Measurements from ENCODE around the gene CNGB1.

GRCh38 chr16:57940382-57940966, 30.5 kb downstream of the CNGB1 start:
- TF ChIP-seq CTCF (IDR thresholded peaks at IDR 0.05; ENCODE audit: poor library complexity, severe bottlenecking) (no peak), POLR2AphosphoS5 (IDR thresholded peaks at IDR 0.05) (no peak), TAF1 (IDR thresholded peaks at IDR 0.05; ENCODE audit: low read depth) (no peak), EZH2 (IDR thresholded peaks at IDR 0.05; ENCODE audit: borderline replicate concordance, insufficient read depth, low read length, poor library complexity, severe bottlenecking) (no peak), EP300 (conservative IDR thresholded peaks at IDR 0.05; ENCODE audit: poor library complexity, severe bottlenecking) (no peak), REST (IDR thresholded peaks at IDR 0.05; ENCODE audit: borderline replicate concordance) (no peak), RAD21 (conservative IDR thresholded peaks at IDR 0.05) (no peak), SMC3 (conservative IDR thresholded peaks at IDR 0.05; ENCODE audit: poor library complexity) (no peak)

Data from neural cell (in vitro differentiated cells).